Measurements from ENCODE around the gene CNTNAP5.

GRCh38 chr2:124810132-124810531 lies 785.0 kb downstream of the CNTNAP5 start:
- no peak for TF ChIP-seq CTCF (conservative IDR thresholded peaks at IDR 0.05; ENCODE audit: low read length)
- no peak for TF ChIP-seq EZH2phosphoT487 (IDR thresholded peaks at IDR 0.05; ENCODE audit: borderline replicate concordance)
